ENCODE data around the gene MED8.

Gene MED8

DNA sequence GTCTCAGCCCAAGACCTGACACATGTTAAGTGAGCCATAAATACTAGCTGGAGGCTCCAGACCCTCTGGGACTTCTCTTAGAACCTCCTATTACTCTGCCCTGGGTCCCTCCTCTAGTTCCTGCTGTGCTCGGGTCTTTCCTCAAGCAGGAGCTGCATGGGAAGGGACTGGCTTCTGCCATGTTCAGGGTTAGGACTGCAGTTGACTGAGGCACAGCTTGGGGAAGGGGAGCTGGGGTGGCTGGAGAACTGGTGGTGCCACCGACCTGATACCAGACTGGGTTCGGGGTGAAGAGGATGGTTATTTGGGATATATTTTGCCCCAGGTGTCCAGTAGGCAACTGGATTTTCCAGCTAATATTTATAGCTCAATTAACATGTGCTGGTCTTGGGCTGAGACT lies 48.4 kb upstream of the MED8 start:
- TF ChIP-seq CTCF (IDR thresholded peaks at IDR 0.05; ENCODE audit: low read length) = no peak
- no peak overlapping the region for H3K4me2 ChIP-seq (ENCODE audit: low read depth, low read length)
- H3K9me3 ChIP-seq (replicated peaks; ENCODE audit: insufficient read depth, low read length) = no peaks in the 10 kb centered on the region
- no peak overlapping the region for H2AFZ ChIP-seq (ENCODE audit: low read length)
- H3K9ac ChIP-seq (ENCODE audit: low read length) = no peak overlapping the region
- no peaks in the 10 kb centered on the region for H3F3A ChIP-seq (ENCODE audit: insufficient read depth, low read length)
- H3K79me2 ChIP-seq (ENCODE audit: low read length) = no peaks in the 10 kb centered on the region
- no peaks in the 10 kb centered on the region for H3K9me2 ChIP-seq (replicated peaks; ENCODE audit: insufficient read depth, low read length)
- no peaks in the 10 kb centered on the region for H3K4me1 ChIP-seq (ENCODE audit: low read length)
- no peaks in the 10 kb centered on the region for H4K20me1 ChIP-seq (ENCODE audit: insufficient read depth, low read length)
- no peak overlapping the region for H3K27ac ChIP-seq (ENCODE audit: low read length)
- no peak for DNase-seq
- no peak overlapping the region for H3K4me3 ChIP-seq (ENCODE audit: low read length)
- no peaks in the 10 kb centered on the region; the same call in 1 of the 2 replicates for H3K36me3 ChIP-seq (replicated peaks; ENCODE audit: insufficient read depth, low read length)
- H3K27me3 ChIP-seq (replicated peaks; ENCODE audit: insufficient read depth, low read length) = no peaks in the 10 kb centered on the region

DNA sequence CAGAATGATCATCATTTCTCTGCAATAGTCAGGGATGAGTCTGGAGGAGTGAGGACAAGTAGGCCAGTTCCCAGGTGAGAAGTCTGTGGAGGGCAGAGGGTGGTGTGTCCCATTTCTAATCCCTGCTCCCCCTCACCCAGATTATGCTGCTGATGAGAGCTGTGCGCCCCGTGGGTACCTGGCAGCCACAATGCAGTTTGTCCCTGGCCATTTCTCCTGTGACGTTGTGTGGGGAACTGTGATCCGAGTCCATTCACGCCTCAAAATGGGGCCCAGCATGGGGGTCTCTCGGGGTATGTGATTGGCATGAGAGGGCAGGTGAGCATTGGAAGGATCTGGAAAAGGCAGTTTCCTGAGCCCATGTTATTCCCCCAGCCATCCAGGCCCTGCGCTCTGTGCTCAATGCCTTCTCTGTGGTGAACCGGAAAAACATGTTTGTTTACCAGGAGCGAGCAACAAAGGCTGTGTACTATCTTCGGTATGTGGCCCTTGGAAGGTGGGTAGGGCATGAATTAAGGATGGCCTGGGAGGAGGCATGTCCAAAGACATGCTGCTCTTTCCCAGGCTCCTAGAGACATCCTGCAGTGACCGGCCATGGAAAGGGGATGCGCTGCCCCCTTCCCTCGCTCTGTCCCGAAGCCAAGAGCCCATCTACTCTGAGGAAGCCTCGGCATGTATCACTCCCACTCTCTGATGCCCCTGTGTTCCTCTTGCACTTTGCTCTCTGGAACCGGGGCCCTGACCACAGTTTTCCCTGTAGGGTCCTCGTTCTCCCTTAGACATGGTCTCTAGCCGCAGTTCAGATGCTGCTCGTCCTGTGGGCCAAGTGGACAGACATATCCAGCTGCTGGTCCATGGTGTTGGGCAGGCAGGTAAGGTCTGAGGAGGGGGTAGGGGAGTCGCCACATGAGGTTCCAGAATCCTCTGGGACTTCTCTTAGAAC lies 47.7 kb upstream of the MED8 start:
- Histone ChIP-seq H3K4me2 (ENCODE audit: low read depth, low read length) (no peak overlapping the region), H3F3A (ENCODE audit: insufficient read depth, low read length) (no peaks in the 10 kb centered on the region), H3K36me3 (replicated peaks; ENCODE audit: insufficient read depth, low read length) (no peaks in the 10 kb centered on the region; the same call in 1 of the 2 replicates), H3K9me2 (replicated peaks; ENCODE audit: insufficient read depth, low read length) (no peaks in the 10 kb centered on the region), H3K4me1 (ENCODE audit: low read length) (no peaks in the 10 kb centered on the region), H3K79me2 (ENCODE audit: low read length) (no peaks in the 10 kb centered on the region), H2AFZ (ENCODE audit: low read length) (no peak overlapping the region), H3K27me3 (replicated peaks; ENCODE audit: insufficient read depth, low read length) (no peaks in the 10 kb centered on the region), H3K9ac (ENCODE audit: low read length) (no peak overlapping the region), H3K9me3 (replicated peaks; ENCODE audit: insufficient read depth, low read length) (no peaks in the 10 kb centered on the region), H4K20me1 (ENCODE audit: insufficient read depth, low read length) (no peaks in the 10 kb centered on the region), H3K27ac (ENCODE audit: low read length) (no peak overlapping the region), H3K4me3 (ENCODE audit: low read length) (no peak overlapping the region)
- no peak for TF ChIP-seq CTCF (IDR thresholded peaks at IDR 0.05; ENCODE audit: low read length)
- no peak for TF ChIP-seq EZH2 (optimal IDR thresholded peaks at IDR 0.05; ENCODE audit: low read depth, low read length)
- no peak for TF ChIP-seq EZH2phosphoT487 (IDR thresholded peaks at IDR 0.05; ENCODE audit: low read length)
- no peak for DNase-seq

GRCh38 chr1:43436371-43436770 lies 46.8 kb upstream of the MED8 start:
- Histone ChIP-seq H2AFZ (ENCODE audit: low read length) (no peak overlapping the region), H3K36me3 (replicated peaks; ENCODE audit: insufficient read depth, low read length) (no peaks in the 10 kb centered on the region; the same call in 1 of the 2 replicates), H3K79me2 (ENCODE audit: low read length) (no peaks in the 10 kb centered on the region), H3F3A (ENCODE audit: insufficient read depth, low read length) (no peaks in the 10 kb centered on the region), H3K9me2 (replicated peaks; ENCODE audit: insufficient read depth, low read length) (no peaks in the 10 kb centered on the region), H3K4me3 (ENCODE audit: low read length) (no peak overlapping the region), H3K27me3 (replicated peaks; ENCODE audit: insufficient read depth, low read length) (no peaks in the 10 kb centered on the region), H4K20me1 (ENCODE audit: insufficient read depth, low read length) (no peaks in the 10 kb centered on the region), H3K4me1 (ENCODE audit: low read length) (no peaks in the 10 kb centered on the region), H3K9me3 (replicated peaks; ENCODE audit: insufficient read depth, low read length) (no peaks in the 10 kb centered on the region), H3K9ac (ENCODE audit: low read length) (no peak overlapping the region), H3K4me2 (ENCODE audit: low read depth, low read length) (no peak overlapping the region), H3K27ac (ENCODE audit: low read length) (no peak overlapping the region)
- no peak for TF ChIP-seq EZH2phosphoT487 (IDR thresholded peaks at IDR 0.05; ENCODE audit: low read length)
- TF ChIP-seq EZH2 (optimal IDR thresholded peaks at IDR 0.05; ENCODE audit: low read depth, low read length) = no peak
- TF ChIP-seq CTCF (IDR thresholded peaks at IDR 0.05; ENCODE audit: low read length) = no peak
- no peak for DNase-seq
